Myocyte (in vitro differentiated cells): ENCODE data around the gene PLA2G4E. TPM values are rescaled to one million over a fixed set of nuclear protein-coding genes. Genes with fewer than 3 reads are reported as not detected.

Source experiments
- DNase-seq: peaks from one replicate; pipeline ENCODE4 v3.0.0-alpha.2; 2012; ENCODE audit warnings: low read depth
- total RNA-seq: library from RNA; depleted of rRNA; stranded (reverse); fragments of >200 nt; gene quantifications from 2 replicates; pipeline ENCODE4 v1.2.3, GENCODE V29; 2014

PLA2G4E gene
- total RNA-seq, 1 donor from 2014 or later, result not detected

DNA sequence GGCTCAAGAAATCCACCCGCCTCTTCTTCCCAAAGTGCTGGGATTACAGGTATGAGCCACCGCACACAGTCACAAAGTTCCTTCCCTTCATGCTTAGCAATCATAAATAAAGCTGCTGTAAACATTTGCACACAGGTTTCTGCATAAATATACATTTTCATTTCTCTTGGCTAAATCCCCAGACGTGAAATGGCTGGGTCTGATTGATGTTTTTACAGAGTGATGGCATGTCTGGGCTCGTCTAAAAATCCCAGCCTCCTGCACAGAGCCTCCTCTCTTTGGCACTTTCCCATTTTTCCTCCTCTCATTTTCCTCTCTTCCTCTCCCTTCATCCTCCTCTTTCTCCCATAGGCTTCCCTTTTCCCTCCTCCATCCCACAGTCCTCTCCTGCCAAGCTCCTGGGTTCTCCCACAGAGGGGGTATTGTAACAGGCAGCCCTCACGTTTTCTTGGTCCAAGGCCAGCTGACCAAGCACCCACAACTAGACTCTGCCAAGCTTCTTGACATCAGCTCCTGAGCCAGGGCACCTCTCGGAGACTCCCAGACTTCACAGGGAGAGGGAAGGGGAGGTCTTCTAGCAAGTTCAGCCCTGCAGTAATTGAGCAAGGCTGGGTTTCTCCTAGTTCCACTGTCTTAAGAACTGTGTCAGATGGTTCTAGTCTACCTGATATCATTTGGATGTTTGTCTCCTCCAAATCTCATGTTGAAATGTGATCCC is 10.5 kb upstream of the PLA2G4E start:
- DNase-seq, result no peak

DNA sequence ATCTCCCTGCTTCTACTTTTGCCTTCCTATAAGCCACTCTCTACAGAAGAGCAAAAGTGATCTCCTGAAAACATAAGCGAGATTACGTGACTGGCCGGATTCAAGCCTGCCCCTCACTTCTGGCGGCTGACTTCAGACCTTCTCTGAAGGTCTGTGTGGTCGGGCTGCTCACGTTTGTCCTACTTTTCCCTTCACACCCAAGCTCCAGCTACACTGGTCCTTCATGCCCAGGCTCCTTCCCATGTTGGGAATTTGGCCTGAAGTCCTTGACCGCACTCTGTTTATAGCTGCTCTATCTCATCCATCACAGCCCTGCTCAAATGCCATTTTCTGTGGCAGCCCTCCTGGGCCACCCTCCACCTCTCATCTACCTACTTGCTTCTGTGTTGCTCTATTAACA is 6.7 kb upstream of the PLA2G4E start:
- no peak for DNase-seq

DNA sequence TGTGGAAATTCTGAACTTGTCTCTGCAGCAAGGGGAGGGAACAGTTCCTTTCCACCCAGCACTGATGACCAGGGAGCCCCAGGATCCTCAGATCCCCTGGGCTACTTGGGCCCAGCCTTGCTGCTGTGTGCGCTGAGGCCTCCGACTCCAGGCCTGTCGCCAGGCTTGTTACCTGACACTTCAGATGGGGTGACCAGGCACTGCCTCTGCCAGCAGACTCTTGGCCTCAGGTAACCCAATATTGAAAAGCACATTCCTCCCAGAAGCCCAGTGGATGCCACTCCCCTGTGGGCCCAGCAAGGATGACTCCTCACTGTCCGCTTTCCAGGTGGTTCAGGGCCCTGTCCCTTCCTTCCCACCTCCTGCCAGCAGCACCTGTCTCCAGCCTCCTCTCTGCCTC is 3.5 kb upstream of the PLA2G4E start:
- no peak for DNase-seq

DNA sequence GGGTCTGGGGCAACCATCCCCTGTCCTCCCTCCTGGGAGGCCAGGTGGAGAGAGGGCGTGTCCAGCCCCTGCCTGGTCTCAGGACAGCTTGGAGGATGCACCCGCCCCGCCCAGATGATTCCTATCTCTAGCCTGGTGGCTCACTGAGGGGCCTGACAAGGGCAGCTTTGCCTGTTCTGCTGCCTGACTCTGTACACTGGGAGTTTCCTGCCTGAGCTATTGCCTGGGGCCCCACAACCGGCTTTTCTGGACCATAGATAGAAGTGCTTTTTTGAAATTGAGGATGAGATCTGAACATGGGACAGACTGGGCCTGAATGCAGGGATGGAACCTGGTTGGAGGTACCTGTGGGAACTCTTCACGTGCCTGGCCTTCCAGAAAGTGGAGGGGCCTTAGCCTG is 751 bp upstream of the PLA2G4E start:
- no peak for DNase-seq

DNA sequence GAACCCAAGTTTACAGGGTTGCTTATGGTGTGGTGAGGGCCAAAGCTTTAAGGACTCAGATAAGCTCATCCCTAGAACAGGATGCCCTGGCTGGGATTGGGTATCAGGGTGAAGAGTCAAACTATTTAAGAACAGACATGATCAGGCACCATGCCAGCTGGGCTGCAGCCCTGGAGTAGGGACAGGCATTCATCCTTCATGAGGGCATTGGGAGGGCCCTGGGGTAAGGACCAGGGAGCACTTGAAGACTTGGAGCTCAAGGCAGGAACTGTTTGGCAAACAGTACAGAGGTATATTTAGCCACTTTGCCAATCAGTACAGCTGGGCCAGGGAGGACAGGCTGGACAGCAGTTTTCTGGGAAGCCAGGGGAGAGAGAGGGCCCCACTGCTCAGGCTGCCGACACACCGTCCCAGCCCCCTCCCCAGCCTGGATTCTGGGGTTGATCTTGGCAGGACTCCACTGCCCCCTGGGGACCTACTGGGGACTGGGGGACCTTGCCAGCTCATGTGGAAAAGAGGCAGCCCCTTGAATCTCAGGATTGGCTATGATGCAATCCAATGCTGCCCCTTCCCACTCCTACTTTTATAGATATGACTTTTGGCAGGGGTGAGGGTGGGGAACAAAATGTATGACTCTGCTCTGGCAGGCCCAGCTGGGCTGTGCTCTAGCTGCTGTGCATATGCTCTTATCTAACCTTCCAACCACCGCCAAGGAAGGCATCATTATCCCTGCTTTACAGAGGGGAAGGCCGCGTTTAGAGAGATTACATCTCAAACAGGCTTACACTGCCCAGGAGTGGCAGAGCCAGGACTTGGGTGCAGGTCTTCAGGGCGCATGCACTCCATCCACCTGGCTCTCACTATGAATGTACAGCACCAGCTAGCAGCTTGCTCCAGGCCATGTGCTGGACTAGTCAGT is 2.3 kb downstream of the PLA2G4E start:
- DNase-seq, result no peak

DNA sequence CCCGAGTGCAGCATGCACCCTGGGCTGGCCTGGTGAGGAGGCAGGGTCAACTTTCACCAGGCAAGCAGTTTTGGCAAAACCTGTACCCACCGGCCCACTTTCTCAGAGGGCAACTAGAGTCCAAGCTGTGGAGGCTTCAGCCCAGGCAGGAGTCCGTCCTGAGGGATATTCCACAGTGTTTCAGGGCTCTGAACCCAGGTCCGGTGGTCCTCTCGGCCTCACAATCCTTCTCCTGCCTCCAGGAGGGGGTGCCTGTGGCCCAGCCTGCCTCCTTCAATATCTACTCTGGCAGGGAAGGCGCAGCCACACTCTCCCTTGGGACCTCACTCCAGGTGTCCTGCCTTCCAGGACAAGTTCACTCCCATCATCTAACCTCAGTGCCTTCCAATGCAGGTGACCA is 3.9 kb downstream of the PLA2G4E start:
- no peak for DNase-seq

DNA sequence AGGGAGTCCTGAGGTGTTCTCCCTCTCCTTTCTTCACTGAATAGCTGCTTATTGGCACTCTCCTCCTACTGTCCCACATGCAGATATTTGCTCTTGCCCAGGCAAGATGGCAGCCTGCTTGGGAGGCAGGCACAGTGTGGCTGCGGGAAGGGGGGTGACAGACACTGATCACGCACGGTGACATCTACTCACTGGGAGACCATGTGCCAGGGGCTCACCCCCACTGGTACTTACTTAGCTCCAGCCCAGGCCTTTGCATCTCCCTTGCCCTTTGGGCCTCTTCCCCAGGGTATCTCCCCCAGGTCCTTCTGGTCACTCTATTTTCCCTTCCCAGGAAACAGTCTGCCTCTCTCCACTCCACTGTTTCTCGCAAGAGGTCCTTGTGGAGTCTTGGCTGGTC is 6.4 kb downstream of the PLA2G4E start:
- no peak for DNase-seq

DNA sequence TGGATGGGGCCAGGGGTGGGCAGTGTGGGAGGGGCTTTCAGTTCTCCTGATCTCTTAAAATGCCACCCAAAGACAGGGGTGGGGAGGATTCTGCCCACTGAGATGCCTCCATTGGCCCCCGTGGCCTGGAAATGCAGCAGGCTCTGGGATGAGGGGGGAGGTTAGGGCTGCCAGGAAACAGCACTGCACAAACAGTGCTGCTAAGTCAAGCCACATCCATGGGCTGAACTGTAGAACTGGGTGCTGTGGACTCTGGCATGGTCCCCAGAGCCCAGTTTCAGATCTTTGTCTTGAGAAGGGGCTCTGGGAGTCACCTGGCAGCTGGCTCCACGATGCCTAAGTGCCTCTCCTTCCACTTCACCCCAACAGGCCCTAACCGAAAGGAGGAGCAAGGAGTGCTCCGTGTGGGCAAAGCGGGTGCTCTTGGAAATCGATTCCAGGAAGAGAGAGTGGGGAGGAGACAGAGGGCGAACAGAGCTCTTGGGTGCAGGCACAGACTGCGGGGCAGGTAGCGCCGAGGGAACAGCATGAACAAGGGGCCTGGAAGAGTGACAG is 7.8 kb downstream of the PLA2G4E start:
- no peak for DNase-seq

DNA sequence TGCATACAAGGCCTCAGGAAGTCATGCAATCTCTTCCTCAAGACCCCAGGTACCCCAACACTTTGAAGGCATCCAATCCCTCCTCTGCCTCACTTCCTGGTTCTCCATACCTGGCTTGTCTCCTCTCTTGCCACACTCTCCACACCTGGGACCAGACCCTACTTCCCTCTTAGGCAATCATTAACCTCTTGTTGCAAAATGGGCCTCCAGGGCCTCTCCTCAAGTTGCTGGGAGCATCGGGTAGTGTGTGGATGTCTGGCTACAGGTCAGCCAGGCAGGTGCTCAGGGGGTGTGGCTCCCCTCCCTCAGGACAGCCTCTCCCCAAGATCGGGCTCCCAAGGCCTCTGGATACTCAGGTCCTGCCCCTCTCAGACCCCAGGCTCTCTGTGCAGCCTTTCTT is 8.6 kb downstream of the PLA2G4E start:
- no peak for DNase-seq

DNA sequence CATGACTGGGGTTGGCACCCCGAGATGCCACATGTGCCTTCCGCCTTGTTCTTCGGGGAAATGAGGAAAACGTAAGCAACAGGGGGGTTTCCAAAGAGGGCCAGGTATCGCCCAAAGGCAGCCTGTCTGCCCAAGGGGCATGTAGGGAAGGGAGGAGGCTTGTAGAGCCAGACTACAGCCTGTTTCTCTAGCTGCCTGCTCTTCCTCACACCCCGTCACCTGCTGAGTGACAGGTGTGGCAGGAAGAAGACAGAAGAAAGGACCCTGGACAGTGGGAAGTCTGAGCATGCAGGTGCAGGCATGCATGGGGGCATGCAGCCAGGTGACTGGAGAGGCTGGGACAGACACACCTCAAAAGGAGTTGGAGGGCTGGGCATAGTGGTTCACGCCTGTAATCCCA is 9.8 kb downstream of the PLA2G4E start:
- DNase-seq, result no peak

DNA sequence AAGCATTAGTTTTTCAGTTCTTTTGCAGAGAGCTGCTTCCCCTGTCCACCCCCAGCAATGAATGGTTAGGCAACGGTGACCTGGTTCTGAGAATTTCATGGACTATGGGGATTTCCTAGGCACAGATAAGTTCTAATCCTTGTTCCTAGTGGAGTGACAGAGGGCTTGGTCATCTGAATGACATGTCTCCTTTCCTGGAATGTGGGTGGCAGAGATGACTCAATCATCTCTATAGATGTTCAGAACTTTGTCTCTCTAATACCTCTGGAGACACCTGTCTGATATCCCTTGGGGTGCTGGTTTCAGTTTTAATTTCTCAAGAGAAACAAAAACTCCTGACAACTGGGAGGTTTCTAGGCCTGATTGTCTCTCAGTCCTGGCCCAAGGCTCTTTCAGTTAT is 10.4 kb downstream of the PLA2G4E start:
- no peak for DNase-seq

DNA sequence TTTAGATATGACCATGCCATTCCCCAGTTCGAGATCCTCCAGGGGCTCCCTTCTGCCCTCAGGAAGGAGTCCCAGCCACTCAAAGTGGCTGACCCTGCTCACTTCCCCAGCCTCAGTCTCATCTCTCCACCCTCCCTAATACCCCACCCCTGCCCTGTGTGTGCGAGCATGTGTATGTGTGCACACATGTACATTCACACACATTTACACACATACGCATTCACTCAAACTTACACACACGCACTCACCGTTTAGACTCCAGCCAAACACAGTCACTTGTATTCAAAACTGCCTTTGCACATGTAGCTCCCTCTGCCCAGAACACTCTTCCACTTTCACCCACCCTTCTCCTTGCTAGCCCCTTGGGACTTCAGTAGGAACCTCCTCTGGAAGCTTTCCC is 11.4 kb downstream of the PLA2G4E start:
- DNase-seq, result no peak

DNA sequence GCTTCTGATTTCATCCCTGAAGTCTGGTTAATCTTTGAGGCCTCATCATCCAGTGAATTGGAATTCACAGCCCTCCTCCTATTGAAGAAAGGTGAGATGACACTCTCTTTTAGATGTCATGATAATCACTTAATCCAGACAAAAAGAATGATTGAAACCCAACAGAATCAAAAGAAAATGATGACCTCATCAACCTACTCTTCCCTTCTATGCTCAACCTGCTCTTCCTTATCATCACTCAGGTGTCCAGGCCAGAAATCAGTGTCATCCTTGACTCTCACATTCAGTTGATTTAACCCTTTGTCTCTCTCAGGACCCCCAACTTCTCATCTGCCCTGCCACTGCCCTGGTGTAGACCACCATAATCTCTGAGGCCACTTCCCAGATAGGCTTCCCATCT is 11.8 kb downstream of the PLA2G4E start:
- DNase-seq, result no peak

DNA sequence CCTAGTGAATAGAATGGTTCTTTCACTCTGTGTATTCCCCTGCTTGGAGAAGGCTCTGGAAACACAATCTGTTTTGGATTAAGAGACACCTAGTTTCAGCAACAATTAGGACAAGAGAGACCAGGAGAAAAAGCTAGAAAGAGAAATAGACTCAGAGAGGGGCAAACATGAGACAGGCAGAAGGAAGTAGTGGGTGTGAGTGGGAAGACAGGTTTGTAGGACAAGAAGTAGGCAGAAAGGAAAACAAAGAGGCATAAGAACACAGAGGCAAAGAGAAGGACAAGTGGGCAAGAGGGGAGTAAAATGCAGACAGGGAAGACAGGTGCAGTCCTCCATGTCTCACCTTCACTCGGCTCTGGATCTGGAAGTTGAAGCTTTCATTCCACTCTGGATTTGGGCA is 13.5 kb downstream of the PLA2G4E start:
- DNase-seq, result no peak

DNA sequence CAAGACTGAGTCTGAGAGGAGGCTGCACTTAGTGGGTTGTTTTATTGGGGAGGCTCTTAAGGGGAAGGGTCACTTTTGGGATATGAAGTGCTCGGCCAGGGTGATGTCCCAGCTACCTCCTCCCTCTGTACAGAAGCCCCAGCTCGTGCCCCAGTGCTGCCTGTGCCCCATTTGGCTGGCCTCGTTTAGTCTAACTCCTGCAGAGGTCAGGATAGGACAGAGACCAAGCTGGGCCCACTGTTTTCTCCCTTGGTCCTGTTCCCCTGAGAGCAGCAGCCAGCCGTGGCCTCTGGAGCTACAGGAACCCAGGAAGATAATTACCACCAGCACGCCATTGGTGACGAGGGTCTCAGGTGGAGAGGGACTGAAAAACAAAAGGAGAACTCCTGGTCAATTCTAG is 18.5 kb downstream of the PLA2G4E start:
- DNase-seq, result no peak

DNA sequence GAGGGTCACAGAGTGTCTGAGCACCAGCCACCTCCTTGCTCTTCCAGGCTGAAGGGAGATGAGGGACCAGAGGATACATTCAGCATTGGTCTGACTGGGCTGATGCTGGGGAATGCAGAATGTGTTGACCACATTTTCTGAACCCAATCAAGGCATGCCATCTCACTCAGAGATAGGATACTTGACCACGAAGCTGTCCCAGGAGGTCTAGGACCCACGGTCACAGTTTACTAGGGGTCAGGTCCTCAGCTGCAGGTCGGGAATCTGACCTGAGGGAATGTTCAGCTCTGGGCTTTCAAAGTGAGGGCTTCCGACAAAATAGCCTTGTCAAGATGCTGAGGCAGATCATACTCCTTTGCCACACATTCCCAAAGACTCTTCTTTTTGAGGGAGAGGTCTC is 19.6 kb downstream of the PLA2G4E start:
- no peak for DNase-seq

DNA sequence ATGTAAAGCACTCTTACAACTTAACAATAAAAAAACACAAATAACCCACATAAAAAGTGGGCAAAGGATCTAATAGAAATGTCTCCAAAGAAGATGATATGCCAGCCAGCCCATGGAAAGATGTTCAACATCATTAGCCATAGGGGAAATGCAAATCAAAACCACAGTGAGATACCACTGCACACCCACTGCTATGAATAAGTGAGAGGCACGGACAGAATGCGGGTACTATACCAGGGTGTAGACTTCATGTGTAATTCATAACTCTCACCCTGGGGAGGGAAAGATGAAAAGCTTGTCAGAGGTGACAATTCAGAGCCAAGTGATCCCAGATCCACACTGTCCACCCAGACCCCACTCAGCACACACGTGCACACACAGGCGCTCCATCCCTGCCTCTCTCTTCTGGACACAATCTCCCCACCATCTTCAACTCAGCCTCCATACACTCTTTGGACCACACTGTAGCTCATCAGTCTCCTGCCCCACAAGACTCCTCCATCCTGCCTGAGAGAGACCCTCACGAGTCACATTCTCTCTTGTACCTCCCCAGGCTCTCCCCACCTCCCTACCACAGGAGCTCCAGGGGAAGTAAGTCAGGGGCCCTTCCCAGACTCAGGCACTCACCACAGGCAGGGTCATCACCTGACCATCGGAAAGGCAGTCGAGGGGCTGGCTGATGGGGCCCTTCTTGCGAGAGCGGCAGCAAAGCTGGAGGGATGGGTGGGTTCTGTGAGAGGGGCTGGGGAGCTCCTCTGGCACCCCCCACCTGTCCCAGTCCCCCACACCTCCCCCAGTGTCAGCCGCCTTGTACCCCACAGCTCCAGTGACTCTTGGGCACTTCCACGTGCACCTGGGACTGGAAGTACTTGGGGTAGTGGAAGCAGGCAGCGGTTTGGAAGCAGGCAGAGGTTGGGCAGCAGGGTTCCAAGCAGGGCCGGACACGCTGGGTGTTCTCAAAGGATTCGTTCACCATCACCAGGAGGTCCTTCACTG is 21.3 kb downstream of the PLA2G4E start:
- no peak for DNase-seq

DNA sequence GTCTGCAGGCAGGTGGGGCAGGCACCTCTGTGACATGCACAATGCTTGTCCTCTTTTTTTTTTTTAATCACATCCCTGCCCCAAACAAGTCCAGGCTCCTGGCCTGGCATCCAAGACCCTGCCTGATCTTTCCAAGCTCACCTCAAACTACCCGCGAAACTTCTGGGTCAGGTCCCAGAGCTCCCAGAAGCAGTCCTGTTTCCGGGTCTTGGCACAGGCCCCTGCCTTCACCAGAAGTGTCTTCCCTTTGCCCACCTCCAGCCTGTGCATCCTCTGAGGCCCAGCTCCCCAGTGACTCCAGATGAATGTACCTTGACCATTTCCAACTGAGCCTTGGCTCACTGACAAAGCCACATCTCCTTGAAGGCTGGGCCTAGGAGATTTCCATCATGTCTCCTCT is 23.0 kb downstream of the PLA2G4E start:
- no peak for DNase-seq

DNA sequence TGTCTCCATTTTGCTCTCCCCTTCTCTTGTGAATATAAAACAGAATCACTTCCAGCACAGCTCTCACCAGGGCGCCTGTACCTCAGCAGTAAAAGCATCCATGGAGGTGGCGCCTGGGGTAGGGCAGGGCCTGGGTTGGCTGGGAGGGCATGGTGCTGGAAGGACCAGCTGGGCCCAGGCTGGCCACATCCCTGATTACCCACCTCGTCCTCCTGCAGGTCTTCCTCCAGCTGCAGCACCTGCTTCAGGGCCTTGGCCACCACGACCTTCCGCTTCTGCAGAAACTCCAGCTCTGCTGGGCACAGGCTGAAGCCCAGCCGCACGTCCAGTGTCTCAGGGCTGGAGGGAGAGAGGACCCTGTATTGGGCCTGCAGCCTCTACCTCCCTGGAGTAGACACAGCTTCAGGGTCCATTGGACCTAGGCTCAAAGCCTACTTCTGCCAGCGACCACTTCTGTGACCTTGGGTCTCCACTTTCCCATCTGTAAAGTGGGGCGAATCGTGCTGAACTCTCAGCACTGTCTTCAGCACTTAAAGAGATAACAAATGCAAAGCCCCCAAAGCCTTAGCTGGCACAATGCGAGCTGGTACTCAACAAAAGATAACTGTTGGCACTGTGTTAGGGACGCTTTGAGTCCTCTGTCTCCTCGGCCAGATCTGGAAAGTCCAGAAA is 23.8 kb downstream of the PLA2G4E start:
- DNase-seq, result no peak

DNA sequence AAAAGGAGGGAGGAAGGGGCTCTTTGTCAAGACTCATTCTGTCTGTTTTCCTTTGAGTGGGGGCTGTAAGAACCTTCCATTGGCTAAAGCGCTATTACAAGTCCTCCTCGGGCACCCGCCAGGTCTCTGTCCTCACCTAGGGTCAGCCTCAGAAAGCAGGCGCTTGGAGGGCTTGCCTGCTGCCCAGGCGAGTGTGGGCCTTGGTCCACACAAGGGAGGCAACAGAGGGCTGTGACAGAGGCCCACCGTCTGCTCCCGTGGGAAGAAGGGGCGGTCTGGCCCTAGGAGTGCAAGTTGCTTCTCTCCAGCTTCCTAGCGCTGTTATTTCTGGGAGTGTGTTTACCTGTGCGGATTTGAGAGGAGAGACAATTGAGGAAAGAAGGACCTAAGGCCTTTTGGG is 24.5 kb downstream of the PLA2G4E start:
- DNase-seq, result no peak

DNA sequence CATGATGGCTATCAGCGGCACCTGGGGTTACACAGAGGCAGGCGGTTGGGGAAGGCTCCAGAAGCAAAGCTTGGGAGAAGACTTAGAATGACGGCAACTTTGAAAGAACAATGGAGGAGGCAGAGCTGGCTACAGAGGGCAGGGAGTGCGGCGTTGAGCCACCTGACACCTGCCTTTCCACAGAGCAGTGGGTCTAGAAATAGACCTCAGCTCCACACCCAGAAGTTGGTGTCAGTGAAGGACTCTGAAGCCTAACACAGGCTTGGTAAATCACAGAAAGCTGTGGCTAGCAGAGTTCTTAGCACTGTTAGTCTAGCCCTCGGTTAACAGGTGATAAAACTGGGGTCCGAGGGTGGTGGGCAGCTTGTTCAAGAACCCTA is 25.4 kb downstream of the PLA2G4E start:
- DNase-seq, result no peak
